ENCODE data around the gene IKZF3. TPM values are rescaled to one million over a fixed set of nuclear protein-coding genes. Genes with fewer than 3 reads are reported as not detected.

The IKZF3 gene
- total and polyA plus RNA-seq, 2 donors from 2014 or later, result 0.09 to 10.2 TPM

- Histone ChIP-seq H3K27ac (ENCODE audit: low read depth in 2 of 2, low read length in 2 of 2) (no peak overlapping the region), H3K27me3 (ENCODE audit: control insufficient read depth, insufficient read depth, low read length) (no peaks in the 10 kb centered on the region), H3K36me3 (ENCODE audit: control insufficient read depth in 2 of 3, insufficient read depth in 3 of 3, low read length in 3 of 3) (no peaks in the 10 kb centered on the region), H3K4me3 (ENCODE audit: low read length in 3 of 3) (no peak overlapping the region), H3K4me1 (ENCODE audit: control insufficient read depth in 2 of 3, insufficient read depth in 2 of 3, low read depth in 1 of 3, low read length in 3 of 3) (no peaks in the 10 kb centered on the region), H3K9me3 (ENCODE audit: control insufficient read depth in 2 of 3, insufficient read depth in 1 of 3, low read length in 3 of 3) (peaks cover 0 to 3% (median 0%) of the 10 kb centered on the region in 3 donors), H3K9ac (ENCODE audit: low read length in 3 of 3) (no peak overlapping the region)
- no peak for TF ChIP-seq CTCF (IDR thresholded peaks at IDR 0.05; ENCODE audit: borderline replicate concordance, extremely low read depth, insufficient read depth)
- intact Hi-C loops (cut with DNase I), result no loop called here
- no peak for DNase-seq
- FAIRE-seq, result no peak
Measured at GRCh38 chr17:39818358-39819000, 45.6 kb downstream of the IKZF3 start.

- Histone ChIP-seq H3K9ac (ENCODE audit: low read length in 3 of 3) (no peak overlapping the region), H3K27ac (ENCODE audit: low read depth in 2 of 2, low read length in 2 of 2) (no peak overlapping the region), H3K4me3 (ENCODE audit: low read length in 3 of 3) (no peak overlapping the region), H3K27me3 (ENCODE audit: control insufficient read depth, insufficient read depth, low read length) (no peaks in the 10 kb centered on the region), H3K36me3 (ENCODE audit: control insufficient read depth in 2 of 3, insufficient read depth in 3 of 3, low read length in 3 of 3) (no peaks in the 10 kb centered on the region), H3K4me1 (ENCODE audit: control insufficient read depth in 2 of 3, insufficient read depth in 2 of 3, low read depth in 1 of 3, low read length in 3 of 3) (no peaks in the 10 kb centered on the region), H3K9me3 (ENCODE audit: control insufficient read depth in 2 of 3, insufficient read depth in 1 of 3, low read length in 3 of 3) (no peaks in the 10 kb centered on the region)
- intact Hi-C loops (cut with DNase I), result no loop called here
- TF ChIP-seq CTCF (IDR thresholded peaks at IDR 0.05; ENCODE audit: borderline replicate concordance, extremely low read depth, insufficient read depth), result no peak
- DNase-seq (no peak), FAIRE-seq (no peak)
Measured at GRCh38 chr17:39816272-39816671, 47.8 kb downstream of the IKZF3 start.

GRCh38 chr17:39814497-39814896 lies 49.6 kb downstream of the IKZF3 start:
- intact Hi-C loops (cut with DNase I), result no loop called here
- Histone ChIP-seq H3K9me3 (ENCODE audit: control insufficient read depth in 2 of 3, insufficient read depth in 1 of 3, low read length in 3 of 3) (no peaks in the 10 kb centered on the region), H3K9ac (ENCODE audit: low read length in 3 of 3) (no peak overlapping the region), H3K4me3 (ENCODE audit: low read length in 3 of 3) (no peak overlapping the region), H3K27ac (ENCODE audit: low read depth in 2 of 2, low read length in 2 of 2) (no peak overlapping the region), H3K36me3 (ENCODE audit: control insufficient read depth in 2 of 3, insufficient read depth in 3 of 3, low read length in 3 of 3) (no peaks in the 10 kb centered on the region), H3K27me3 (ENCODE audit: control insufficient read depth, insufficient read depth, low read length) (no peaks in the 10 kb centered on the region), H3K4me1 (ENCODE audit: control insufficient read depth in 2 of 3, insufficient read depth in 2 of 3, low read depth in 1 of 3, low read length in 3 of 3) (no peaks in the 10 kb centered on the region)
- DNase-seq (no peak), FAIRE-seq (no peak)
- no peak for TF ChIP-seq CTCF (IDR thresholded peaks at IDR 0.05; ENCODE audit: borderline replicate concordance, extremely low read depth, insufficient read depth)

- Histone ChIP-seq H3K4me1 (ENCODE audit: control insufficient read depth in 2 of 3, insufficient read depth in 2 of 3, low read depth in 1 of 3, low read length in 3 of 3) (no peaks in the 10 kb centered on the region), H3K27ac (ENCODE audit: low read depth in 2 of 2, low read length in 2 of 2) (no peak overlapping the region), H3K36me3 (ENCODE audit: control insufficient read depth in 2 of 3, insufficient read depth in 3 of 3, low read length in 3 of 3) (no peaks in the 10 kb centered on the region), H3K9me3 (ENCODE audit: control insufficient read depth in 2 of 3, insufficient read depth in 1 of 3, low read length in 3 of 3) (no peaks in the 10 kb centered on the region), H3K9ac (ENCODE audit: low read length in 3 of 3) (no peak overlapping the region), H3K4me3 (ENCODE audit: low read length in 3 of 3) (no peak overlapping the region), H3K27me3 (ENCODE audit: control insufficient read depth, insufficient read depth, low read length) (no peaks in the 10 kb centered on the region)
- DNase-seq (no peak), FAIRE-seq (no peak)
- TF ChIP-seq CTCF (IDR thresholded peaks at IDR 0.05; ENCODE audit: borderline replicate concordance, extremely low read depth, insufficient read depth), result no peak
- intact Hi-C loops (cut with DNase I), result no loop called here
Measured at GRCh38 chr17:39813631-39814030, 50.5 kb downstream of the IKZF3 start.

Measured in kidney (tissue), 14 donors.